OCI-LY7 (cell line): ENCODE results near the gene KLK3.

Experiments used
- CTCF ChIP-seq: fragments of 200-600 bp; sonication (generic); conservative IDR thresholded peaks from 2 replicates; pipeline ENCODE4 v1.5.1; 2014; ENCODE audit warnings: mild to moderate bottlenecking, antibody characterized with exemption, low read length, moderate library complexity, mixed read lengths
- EZH2phosphoT487 ChIP-seq: fragments of 200-600 bp; sonication (generic); IDR thresholded peaks from 2 replicates; pipeline ENCODE4 v1.6.1; 2018; ENCODE audit warnings: low read depth, borderline replicate concordance, mild to moderate bottlenecking, mixed run types, antibody characterized with exemption, low read length, moderate library complexity, mixed read lengths

- TF ChIP-seq EZH2phosphoT487 (no peak), CTCF (no peak)
These were observed 24.1 kb downstream of the KLK3 start for GRCh38 chr19:50878851-50879250.
